ENCODE measurements around the gene ZCCHC9.

DNA sequence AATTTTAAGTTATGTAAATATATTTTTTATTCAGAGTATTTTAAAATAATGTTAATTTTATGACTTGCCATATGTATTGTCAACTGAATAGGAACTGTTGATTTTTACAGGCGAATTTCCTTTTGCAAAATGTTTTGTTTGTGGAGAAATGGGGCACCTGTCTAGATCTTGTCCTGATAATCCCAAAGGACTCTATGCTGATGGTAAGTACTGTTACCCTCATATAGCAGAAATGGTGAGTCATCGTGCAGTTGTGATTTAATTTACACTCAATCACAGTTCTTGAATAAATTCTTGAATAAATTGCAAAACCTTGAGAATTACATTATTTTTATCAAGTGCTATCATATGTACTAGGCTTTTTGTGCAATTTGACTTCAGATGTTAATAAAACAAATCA lies 7.4 kb downstream of the ZCCHC9 start:
- TF ChIP-seq EP300 (IDR thresholded peaks at IDR 0.05) (no peak), POLR2A (IDR thresholded peaks at IDR 0.05) (no peak)
- TF ChIP-seq, protein P1, sequence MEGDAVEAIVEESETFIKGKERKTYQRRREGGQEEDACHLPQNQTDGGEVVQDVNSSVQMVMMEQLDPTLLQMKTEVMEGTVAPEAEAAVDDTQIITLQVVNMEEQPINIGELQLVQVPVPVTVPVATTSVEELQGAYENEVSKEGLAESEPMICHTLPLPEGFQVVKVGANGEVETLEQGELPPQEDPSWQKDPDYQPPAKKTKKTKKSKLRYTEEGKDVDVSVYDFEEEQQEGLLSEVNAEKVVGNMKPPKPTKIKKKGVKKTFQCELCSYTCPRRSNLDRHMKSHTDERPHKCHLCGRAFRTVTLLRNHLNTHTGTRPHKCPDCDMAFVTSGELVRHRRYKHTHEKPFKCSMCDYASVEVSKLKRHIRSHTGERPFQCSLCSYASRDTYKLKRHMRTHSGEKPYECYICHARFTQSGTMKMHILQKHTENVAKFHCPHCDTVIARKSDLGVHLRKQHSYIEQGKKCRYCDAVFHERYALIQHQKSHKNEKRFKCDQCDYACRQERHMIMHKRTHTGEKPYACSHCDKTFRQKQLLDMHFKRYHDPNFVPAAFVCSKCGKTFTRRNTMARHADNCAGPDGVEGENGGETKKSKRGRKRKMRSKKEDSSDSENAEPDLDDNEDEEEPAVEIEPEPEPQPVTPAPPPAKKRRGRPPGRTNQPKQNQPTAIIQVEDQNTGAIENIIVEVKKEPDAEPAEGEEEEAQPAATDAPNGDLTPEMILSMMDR (IDR thresholded peaks at IDR 0.05), result no peak

Data from ovary (tissue), 3 donors.